Measurements from ENCODE around the gene EHBP1.

EHBP1 gene

DNA sequence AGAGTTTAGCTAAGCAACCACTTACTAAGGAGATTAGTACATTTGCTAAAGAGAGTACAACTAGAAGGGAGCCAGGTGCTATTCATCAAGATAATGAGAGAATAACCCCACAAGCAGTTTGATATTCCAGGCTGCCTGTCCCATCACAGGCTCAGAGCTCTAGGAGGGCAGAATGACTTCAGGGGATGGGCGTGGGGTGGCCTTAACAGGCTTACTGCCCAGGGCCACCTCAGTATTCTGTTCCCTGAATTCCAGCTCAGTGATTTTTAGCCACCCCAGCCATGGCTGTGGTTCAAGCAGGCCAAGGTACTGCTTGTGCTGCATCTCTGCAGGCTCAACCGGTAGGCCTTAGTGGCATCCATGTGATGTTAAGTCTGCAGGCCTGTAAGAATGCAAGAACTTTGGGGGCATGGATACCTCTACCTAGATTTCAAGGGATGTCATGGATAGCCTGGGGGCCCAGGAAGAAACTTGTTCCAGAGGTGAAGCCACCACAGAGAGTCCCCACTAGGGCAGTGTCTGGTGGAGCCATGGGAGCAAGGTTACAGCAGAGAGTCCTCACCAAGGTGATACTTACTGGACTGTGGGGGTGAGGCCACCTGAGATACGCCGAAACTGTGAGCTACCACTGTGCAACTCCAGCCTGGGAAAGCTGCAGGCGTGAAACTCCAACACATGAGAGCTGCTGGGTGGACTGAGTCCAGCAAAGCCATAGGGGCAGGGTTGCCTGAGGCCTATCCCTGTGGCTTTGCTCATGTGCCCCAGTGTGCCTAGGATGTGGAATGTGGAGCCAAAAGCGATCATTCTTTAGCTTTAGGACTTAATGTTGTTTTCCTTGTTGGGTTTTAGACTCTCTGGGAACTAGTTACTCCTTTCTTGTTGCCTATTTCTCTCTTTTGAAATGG, 107.7 kb downstream of the EHBP1 start:
- no peak overlapping the region for H3K4me3 ChIP-seq (ENCODE audit: low read depth, low read length)

GRCh38 chr2:62814123-62814522, 108.6 kb downstream of the EHBP1 start:
- H3K4me3 ChIP-seq (ENCODE audit: low read depth, low read length): no peak overlapping the region

- no peak overlapping the region for H3K4me3 ChIP-seq (ENCODE audit: low read depth, low read length)
Observed at GRCh38 chr2:62817348-62817747, 111.8 kb downstream of the EHBP1 start.

GRCh38 chr2:62817995-62818713, 112.6 kb downstream of the EHBP1 start:
- no peak overlapping the region for H3K4me3 ChIP-seq (ENCODE audit: low read depth, low read length)

DNA sequence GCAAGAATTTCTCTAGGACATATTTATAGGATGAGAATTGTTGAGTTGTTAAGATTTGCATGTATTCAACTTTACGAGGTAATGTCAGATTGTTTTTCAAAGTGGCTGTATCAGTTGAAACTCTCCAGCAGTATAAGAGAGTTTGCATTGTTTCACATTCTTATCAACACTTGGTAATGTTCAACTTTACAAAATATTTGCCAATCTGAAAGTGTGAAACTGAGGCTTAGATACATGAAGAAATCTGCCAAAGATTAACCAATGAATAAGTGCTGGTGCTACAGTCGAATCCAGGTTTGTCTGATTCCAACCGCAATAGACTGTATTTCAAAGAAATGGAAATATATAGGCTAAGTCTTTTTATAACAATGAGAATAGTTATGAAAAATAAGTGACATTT, 117.0 kb downstream of the EHBP1 start:
- no peak overlapping the region for H3K4me3 ChIP-seq (ENCODE audit: low read depth, low read length)

DNA sequence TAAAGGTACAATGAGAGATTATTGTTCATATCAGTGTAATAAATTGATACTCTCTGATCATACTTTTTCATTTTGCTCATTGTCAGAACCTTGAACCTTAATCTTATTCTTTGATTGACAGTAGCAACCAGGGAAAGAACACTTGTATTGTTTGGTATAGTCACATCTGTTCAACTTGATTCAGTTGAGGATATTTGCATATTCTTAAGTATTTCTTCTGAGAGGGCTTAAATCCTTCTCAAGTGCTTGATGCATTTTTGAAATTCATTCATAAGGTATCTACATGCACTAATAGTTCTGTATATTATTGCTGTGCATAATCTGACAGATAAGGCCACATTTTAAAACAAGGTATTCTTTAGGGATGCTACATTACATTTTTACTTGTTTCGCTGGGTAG, 118.9 kb downstream of the EHBP1 start:
- H3K4me3 ChIP-seq (ENCODE audit: low read depth, low read length): no peak overlapping the region

DNA sequence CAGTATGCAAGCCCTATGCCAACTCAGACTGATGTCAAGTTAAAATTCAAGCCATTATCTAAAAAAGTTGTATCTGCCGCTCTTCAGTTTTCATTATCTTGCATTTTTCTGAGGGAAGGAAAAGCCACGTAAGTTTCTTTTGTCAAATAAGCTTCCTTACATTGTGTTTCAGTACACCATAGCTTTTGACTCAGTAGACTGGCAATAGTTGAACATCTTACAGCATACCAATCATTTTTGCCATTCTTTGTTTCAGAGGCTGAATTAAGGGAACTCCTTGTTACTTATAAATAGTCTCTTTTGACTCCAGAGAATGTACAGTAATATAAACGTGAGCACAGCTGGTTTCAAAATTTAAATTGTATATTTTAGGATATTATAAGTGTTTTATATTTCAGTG, 120.6 kb downstream of the EHBP1 start:
- H3K4me3 ChIP-seq (ENCODE audit: low read depth, low read length): no peak overlapping the region

- no peak overlapping the region for H3K4me3 ChIP-seq (ENCODE audit: low read depth, low read length)
Observed at GRCh38 chr2:62826953-62827675, 121.6 kb downstream of the EHBP1 start.

DNA sequence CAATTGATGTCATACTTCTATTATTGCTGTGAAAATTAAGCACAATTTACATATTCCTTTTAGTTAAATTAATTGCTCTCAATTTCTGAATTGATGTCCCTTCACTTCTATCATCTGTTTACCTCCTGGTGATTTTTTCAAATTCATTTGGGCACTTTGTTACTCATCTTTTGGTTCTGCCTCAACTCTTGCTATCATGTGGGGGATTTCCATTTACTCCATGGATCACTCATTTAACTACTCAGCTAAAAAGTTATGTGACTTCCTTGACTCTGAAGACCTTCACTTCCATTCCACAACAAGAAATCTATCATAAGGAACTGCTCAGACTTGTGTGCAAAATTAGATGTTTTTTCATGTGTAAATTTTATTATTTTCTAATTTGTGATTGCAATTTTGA, 126.2 kb downstream of the EHBP1 start:
- H3K4me3 ChIP-seq (ENCODE audit: low read depth, low read length): no peak overlapping the region

DNA sequence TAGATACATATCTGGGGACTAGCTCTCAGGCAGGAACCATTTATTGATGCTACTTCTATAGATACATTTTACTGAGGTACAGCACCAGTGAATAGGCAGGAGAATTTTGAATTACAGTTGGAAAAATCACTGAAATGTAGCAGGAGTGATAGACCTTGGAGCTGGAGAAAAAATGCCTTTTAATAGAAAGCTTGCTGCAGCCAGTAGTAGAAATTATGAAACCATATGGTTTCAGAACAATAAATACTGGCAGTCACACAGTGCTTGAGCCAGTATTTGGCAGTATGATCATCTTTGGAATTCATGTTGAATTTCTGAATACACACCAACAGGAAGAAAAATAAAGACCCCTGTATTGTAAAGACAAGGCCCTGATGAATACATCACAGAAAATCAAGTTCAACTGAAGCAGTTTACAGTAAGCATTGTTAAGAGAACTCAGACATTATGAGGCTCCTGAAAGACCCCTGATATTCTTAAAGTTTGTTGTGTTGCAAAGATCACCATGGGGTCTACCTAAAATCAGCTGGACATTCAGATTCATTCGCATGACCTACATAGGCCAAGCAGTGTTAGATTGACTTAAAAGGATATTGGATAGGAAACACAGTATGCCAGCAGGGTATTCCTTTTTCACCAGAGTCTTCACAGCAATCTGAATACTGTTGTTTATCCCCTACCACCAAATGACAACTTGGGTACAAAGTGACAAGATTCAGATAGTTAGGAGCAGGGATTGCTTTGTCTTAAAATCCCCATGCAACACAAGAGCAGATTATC, 139.0 kb downstream of the EHBP1 start:
- H3K4me3 ChIP-seq (ENCODE audit: low read depth, low read length): no peak overlapping the region

DNA sequence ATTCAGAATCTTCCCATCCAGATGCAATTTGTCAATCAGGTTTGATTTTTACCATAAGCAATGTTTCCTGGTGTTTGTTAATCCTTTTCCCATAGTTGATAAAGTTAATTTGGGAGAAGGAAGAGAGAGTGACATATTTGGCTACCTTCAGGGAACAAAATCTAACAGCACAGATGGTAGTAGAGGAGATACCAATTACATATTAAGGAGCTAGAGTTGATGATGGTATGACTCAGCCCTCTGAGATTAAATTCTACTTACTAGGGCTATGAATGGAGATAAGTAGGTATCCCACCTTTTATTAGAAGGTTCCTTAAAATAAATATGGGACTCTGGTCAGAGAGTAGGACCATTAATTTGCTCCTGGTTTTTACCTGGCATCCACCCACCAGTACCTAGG, 139.7 kb downstream of the EHBP1 start:
- H3K4me3 ChIP-seq (ENCODE audit: low read depth, low read length): no peak overlapping the region

- no peak overlapping the region for H3K4me3 ChIP-seq (ENCODE audit: low read depth, low read length)
Observed at GRCh38 chr2:62852254-62852653, 146.7 kb downstream of the EHBP1 start.

DNA sequence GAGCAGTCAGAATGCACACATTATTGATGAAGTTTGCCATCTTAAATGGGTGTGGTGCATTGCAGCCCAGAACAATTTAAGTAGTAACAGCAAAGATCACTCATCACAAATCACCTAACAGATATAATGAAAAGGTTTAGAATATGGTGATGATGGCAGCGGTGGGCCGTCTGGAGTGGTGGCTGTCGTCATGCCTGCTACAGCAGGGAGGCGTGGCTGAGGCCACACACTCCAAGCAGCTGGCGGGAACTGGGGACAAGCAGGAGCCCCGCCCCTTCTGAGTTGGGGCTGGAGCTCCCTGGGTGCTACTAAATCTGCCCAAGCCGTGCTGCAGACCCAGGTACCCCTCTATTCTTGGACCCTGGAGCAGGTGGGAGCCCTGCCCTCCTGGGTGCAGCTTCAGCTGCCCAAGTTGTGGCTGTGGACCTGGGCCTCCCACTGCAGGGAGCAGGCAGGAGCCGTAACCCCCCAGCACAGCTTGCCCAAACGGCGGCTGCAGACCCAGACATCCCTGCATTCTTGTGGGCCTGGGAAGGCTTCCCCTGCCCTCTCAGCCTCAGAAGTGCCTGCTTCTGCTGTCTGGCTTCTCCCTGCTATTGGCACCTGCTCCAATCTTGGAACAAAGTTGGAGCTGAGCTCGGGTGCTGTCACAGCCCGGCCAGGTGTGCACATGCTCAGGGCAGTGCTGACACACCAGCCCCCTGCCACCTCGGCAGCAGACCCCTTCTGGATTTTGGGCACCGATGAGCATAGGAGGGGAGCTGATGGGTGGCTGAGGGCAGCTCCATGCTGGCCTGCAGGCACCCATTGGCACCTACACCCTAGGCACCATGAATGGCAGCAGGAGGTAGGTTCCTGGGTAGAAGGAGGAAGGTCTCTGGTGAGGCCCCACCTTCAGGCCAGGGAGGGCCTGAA, 149.3 kb downstream of the EHBP1 start:
- H3K4me3 ChIP-seq (ENCODE audit: low read depth, low read length): no peak overlapping the region

GRCh38 chr2:62856228-62857040, 150.9 kb downstream of the EHBP1 start:
- no peak overlapping the region for H3K4me3 ChIP-seq (ENCODE audit: low read depth, low read length)

DNA sequence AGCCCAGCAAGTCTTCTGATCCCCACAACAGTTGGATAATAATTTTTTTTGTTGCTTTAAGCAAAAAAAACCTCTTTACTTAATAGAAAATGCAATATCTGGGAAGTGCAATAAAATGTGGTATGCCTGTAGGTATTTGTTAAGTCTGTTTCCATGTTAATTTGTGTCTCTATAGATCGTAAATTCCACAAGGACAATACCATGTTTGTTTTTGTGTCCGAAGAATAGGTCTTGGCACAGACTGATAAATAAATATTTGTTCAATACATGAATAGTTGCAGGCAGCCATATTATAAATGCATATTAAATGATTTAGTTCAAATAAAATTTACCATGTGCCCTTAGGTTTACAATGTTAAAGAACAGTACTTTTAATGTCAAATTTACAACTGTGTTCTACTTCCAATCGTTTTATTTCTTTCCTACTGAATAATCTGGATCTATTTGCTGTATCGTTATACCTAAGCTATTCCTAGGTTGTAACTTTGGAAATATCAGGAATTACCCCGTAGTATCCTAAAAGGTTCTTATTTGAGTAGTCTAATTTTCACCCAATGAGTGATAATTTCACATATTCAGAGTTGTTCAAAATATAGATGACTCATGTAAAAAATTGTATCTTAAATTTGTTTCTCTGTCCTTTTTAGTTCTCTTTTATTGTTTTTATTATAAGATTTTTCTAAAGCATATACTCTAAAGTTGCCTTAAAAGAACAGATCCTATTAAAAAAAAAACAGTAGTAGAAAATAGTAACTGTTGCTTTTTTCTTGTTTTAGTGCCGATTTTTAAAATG, 151.8 kb downstream of the EHBP1 start:
- no peak overlapping the region for H3K4me3 ChIP-seq (ENCODE audit: low read depth, low read length)

DNA sequence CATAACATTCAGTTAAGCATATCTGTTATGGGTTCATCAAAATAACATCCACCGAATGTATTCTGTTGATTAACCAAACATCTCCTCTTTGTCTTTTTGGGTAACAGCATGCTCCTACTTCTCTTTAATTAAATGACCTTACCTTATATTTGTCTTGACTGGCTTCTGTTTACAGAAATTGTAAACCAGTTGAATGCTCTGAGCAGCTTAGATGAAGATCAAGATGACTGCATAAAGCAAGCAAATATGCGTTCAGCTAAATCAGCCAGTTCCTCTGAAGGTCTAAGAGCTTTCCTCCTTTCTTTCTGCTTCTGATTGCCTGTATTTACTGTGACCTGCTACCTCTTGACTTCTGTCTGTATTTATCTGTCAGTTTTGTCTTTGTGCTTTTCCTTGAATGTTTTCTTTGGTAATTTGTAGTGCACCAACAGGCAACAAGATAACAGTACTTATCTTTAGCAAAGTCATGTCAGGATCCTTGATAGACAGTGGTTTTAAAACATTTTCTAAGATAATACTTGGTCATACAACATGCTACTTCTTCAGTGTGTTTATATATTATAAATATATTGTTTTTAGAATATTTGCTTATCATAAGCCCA, 152.8 kb downstream of the EHBP1 start:
- no peak overlapping the region for H3K4me3 ChIP-seq (ENCODE audit: low read depth, low read length)

DNA sequence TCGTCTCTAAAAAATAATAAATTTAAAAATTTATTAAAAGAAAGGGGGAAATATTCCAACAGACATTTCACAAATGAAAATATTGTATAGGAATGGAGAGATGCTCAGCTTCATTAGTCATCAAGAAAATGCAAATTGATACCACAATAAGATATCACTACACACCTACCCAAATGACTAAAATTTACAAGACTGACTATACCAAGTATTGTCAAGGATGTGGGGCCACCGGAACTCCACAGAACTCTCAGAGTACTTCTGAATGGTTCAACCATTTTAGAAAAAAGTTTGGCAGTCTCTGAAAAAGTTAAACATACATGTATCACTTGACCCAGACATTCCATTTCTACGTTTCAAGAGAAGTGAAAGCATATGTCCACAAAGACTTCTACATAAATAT, 163.4 kb downstream of the EHBP1 start:
- H3K4me3 ChIP-seq (ENCODE audit: low read depth, low read length): no peak overlapping the region

GRCh38 chr2:62870966-62871365, 165.5 kb downstream of the EHBP1 start:
- H3K4me3 ChIP-seq (ENCODE audit: low read depth, low read length): no peak overlapping the region
